Parathyroid adenoma (tissue), 2 donors: ENCODE data around the gene PDZD8.
A peak's percentile ranks its signal among the peaks of the same experiment; 100 is the strongest.

Source experiments
- H2AFZ ChIP-seq: fragments of 300-600 bp; sonication (generic); one replicate; pipeline ENCODE4 v1.7.0; 2017; ENCODE audit warnings: antibody characterized with exemption, mild to moderate bottlenecking
- H3K27ac ChIP-seq: fragments of 300-600 bp; sonication (generic); one replicate; pipeline ENCODE4 v1.7.0; 2017
- H3K27me3 ChIP-seq: fragments of 300-600 bp; sonication (generic); one replicate; pipeline ENCODE4 v1.7.0; 2017; ENCODE audit warnings: low read length; ENCODE audit not compliant: control insufficient read depth, insufficient read depth
- H3K36me3 ChIP-seq: fragments of 300-600 bp; sonication (generic); one replicate; pipeline ENCODE4 v1.7.0; 2017; ENCODE audit warnings: low read length; ENCODE audit not compliant: control insufficient read depth, insufficient read depth
- H3K4me1 ChIP-seq: fragments of 300-600 bp; sonication (generic); one replicate; pipeline ENCODE4 v1.7.0; 2017; ENCODE audit warnings: control low read depth
- H3K4me2 ChIP-seq: fragments of 300-600 bp; sonication (generic); one replicate; pipeline ENCODE4 v1.7.0; 2017; ENCODE audit warnings: low read length
- H3K4me3 ChIP-seq: fragments of 300-600 bp; sonication (generic); one replicate; pipeline ENCODE4 v1.7.0; 2017; ENCODE audit warnings: low read depth, low read length
- H3K79me2 ChIP-seq: fragments of 300-600 bp; sonication (generic); one replicate; pipeline ENCODE4 v1.7.0; 2017; ENCODE audit warnings: control low read depth
- H3K9ac ChIP-seq: fragments of 300-600 bp; sonication (generic); one replicate; pipeline ENCODE4 v1.7.0; 2017; ENCODE audit warnings: mild to moderate bottlenecking
- H3K9me3 ChIP-seq: fragments of 300-600 bp; sonication (generic); one replicate; pipeline ENCODE4 v1.7.0; 2017; ENCODE audit warnings: low read length; ENCODE audit not compliant: control insufficient read depth
- TF ChIP-seq, protein P1 (sequence below): fragments of 300-600 bp; sonication (generic); IDR thresholded peaks from one replicate; pipeline ENCODE4 v1.7.0; 2017; ENCODE audit warnings: antibody characterized with exemption, mild to moderate bottlenecking
- donor health status: primary hyperparathyroidism.

The PDZD8 gene

DNA sequence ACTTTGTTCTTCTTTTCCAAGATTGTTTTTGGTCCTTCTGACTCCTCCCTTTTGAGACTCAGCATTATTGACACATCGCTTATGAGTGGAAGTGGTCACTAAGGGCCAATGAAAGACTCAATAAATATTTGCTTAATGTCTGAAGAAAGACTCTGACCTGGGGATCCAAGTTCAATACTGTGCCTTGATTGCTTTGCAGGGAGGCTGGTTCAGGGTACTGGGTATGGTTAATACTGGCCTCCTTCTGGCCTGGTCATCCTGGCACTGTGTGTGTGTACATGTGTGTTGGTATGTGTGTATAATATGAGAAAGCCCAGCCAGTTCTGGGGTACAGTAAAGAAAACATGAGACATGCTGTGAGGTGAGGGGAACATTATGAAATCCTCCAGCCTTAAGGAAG, 7.6 kb upstream of the PDZD8 start:
- no peaks in the 10 kb centered on the region for H3K9me3 ChIP-seq
- H3K4me2 ChIP-seq, result no peak overlapping the region
- H2AFZ ChIP-seq, result no peak overlapping the region
- no peak overlapping the region for H3K9ac ChIP-seq
- no peaks in the 10 kb centered on the region for H3K79me2 ChIP-seq
- no peak overlapping the region for H3K4me3 ChIP-seq
- H3K27ac ChIP-seq, result no peak overlapping the region
- TF ChIP-seq, protein P1, sequence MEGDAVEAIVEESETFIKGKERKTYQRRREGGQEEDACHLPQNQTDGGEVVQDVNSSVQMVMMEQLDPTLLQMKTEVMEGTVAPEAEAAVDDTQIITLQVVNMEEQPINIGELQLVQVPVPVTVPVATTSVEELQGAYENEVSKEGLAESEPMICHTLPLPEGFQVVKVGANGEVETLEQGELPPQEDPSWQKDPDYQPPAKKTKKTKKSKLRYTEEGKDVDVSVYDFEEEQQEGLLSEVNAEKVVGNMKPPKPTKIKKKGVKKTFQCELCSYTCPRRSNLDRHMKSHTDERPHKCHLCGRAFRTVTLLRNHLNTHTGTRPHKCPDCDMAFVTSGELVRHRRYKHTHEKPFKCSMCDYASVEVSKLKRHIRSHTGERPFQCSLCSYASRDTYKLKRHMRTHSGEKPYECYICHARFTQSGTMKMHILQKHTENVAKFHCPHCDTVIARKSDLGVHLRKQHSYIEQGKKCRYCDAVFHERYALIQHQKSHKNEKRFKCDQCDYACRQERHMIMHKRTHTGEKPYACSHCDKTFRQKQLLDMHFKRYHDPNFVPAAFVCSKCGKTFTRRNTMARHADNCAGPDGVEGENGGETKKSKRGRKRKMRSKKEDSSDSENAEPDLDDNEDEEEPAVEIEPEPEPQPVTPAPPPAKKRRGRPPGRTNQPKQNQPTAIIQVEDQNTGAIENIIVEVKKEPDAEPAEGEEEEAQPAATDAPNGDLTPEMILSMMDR, result no peak
- no peaks in the 10 kb centered on the region for H3K4me1 ChIP-seq
- no peaks in the 10 kb centered on the region for H3K27me3 ChIP-seq
- no peaks in the 10 kb centered on the region for H3K36me3 ChIP-seq

DNA sequence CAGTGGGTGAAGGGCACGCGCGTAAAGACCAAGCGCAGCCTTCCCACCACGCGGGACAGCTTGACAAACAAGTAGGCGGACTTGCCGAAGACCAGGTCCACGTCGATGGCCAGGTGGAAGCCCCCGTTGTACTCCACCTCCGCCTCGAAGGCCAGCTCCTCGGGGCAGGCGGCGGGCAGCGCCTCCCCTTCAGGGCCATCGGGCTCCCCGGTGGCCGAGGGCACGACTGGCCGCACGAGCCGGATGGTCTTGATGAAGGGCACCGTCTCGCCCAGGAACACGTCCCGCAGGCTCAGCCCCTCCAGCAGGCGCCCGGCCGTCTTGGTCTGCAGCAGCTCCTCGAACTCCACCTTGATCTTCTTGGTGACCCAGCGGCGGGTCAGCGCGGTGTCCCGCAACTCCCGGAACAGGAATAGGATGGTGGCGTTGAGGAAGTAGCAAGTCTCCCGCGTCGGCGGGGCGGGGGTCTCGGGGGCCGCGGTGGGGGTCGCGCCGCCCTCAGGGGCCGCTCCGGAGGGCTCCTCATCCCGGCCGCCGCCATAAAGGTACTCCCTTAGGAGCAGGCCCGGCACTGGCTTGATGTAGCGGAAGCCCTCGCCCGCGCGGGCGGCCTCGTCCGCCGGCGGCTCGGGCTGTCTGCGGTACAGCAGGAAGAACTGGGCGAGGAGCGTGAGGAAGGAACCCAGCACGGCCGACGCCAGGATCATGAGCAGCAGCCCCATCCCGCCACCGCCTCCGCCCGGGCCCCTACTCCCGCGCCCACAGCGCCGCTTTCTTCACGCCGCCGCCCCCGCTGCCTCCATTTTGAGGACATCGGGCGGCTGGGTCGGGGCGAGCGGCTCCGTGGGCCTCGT, 507 bp downstream of the PDZD8 start:
- Histone ChIP-seq H2AFZ (peak overlapping the region; percentile 76), H3K4me1 (peaks cover 3% of the 10 kb centered on the region), H3K4me3 (peak overlapping the region; percentile 79), H3K36me3 (no peaks in the 10 kb centered on the region), H3K27me3 (no peaks in the 10 kb centered on the region), H3K79me2 (peaks cover 37% of the 10 kb centered on the region), H3K9ac (peak overlapping the region; percentile 58), H3K9me3 (no peaks in the 10 kb centered on the region), H3K4me2 (peak overlapping the region; percentile 89), H3K27ac (peak overlapping the region; percentile 90)
- TF ChIP-seq, protein P1, result no peak

DNA sequence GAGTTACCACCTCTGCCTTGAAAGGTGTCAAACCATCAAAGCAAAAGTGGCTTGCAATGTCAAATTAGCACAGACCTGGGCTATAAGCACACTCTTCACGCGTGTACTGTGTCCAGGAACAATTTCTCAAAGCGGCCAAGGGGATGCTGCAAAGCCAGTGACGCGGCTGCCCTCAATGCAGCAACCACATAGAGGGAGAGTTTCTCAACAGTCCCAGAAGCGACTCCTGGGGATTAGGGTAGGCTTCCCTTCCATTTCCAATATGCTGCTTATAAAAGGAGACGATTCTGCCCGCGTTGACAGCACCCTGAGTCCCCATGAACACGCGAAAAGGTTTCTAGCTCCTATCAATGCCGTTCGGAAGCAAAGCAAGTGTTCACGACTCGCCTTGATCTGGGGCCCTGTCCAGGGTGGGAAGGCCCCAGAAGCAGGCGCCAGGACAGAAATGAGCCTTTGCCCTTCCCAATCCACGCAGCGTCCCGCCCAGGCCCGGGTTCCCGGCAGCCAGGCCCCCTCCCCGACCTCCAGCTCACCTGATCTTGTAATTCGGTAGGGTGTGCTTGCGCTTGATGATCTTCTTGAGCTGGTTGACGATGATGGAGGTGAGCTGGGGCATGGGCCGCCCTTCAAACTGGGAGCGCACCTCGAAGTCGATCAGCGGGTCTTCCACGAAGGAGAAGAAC, 1.3 kb downstream of the PDZD8 start:
- peak overlapping the region; percentile 90 for H3K27ac ChIP-seq
- no peaks in the 10 kb centered on the region for H3K9me3 ChIP-seq
- no peaks in the 10 kb centered on the region for H3K27me3 ChIP-seq
- H3K9ac ChIP-seq, result peak overlapping the region; percentile 58
- H3K79me2 ChIP-seq, result peaks cover 43% of the 10 kb centered on the region
- peak overlapping the region; percentile 89 for H3K4me2 ChIP-seq
- H3K4me3 ChIP-seq, result peak overlapping the region; percentile 79
- TF ChIP-seq, protein P1, result no peak
- H3K4me1 ChIP-seq, result peaks cover 3% of the 10 kb centered on the region
- no peaks in the 10 kb centered on the region for H3K36me3 ChIP-seq
- peak overlapping the region; percentile 76 for H2AFZ ChIP-seq

DNA sequence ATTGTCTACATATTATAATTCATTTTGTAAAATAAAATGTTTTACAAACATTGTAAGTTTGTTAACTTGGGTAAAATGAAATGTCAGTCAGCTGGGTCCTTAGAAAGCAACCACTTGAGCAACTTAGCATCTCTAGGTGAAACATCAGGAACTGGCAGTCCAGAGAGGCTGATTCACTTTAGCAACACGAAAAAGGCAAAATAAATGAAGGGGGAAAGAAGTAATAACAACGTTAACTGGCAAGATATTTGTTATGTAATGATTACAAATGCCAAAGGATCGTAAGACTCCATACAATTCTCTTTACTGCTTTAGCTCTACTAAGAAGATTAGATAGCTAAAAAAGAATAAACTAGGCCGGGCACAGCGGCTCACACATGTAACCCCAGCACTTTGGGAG, 5.0 kb downstream of the PDZD8 start:
- Histone ChIP-seq H3K79me2 (peaks cover 58% of the 10 kb centered on the region), H3K4me2 (no peak overlapping the region), H3K9ac (no peak overlapping the region), H3K9me3 (no peaks in the 10 kb centered on the region), H3K4me1 (peaks cover 9% of the 10 kb centered on the region), H3K4me3 (no peak overlapping the region), H3K36me3 (no peaks in the 10 kb centered on the region), H2AFZ (no peak overlapping the region), H3K27ac (no peak overlapping the region), H3K27me3 (no peaks in the 10 kb centered on the region)
- TF ChIP-seq, protein P1, result no peak
